ENCODE data around the gene GPR155. TPM values are rescaled to one million over a fixed set of nuclear protein-coding genes. Genes with fewer than 3 reads are reported as not detected.
"Not testable (repeated sequence)": the region's sequence is repeated elsewhere in the genome, so short reads cannot be mapped to it uniquely, and the experiment has no call there.

Gene GPR155
- total RNA-seq, 1 experiment from 2014 or later = 2.1 TPM

GRCh38 chr2:174412256-174412655, 74.6 kb downstream of the GPR155 start:
- no peak for DNase-seq
- H3K4me3 Mint-ChIP-seq (ENCODE audit: low read depth, unreplicated experiment) = no peak overlapping the region

GRCh38 chr2:174410039-174410438, 76.8 kb downstream of the GPR155 start:
- DNase-seq = peak; percentile 14
- H3K4me1 Mint-ChIP-seq (ENCODE audit: low read depth, unreplicated experiment); H3K9me3 Mint-ChIP-seq (ENCODE audit: low read depth, unreplicated experiment); intact Hi-C loops (cut with micrococcal nuclease; ENCODE audit: unreplicated experiment); BruUV-seq (replicated peaks); CTCF ChIA-PET; H3K27me3 Mint-ChIP-seq (ENCODE audit: unreplicated experiment): not testable (repeated sequence)
- H3K4me3 Mint-ChIP-seq (ENCODE audit: low read depth, unreplicated experiment) = peak overlapping the region; percentile 66
- peaks cover 15% of the 10 kb centered on the region for H3K36me3 Mint-ChIP-seq (ENCODE audit: insufficient read depth, unreplicated experiment)
- peak overlapping the region; percentile 83 for H3K27ac Mint-ChIP-seq (ENCODE audit: unreplicated experiment)

More at GRCh38 chr2:174412256-174412655, 74.6 kb downstream of the GPR155 start:
- CTCF ChIA-PET = no interaction called here
- no peaks in the 10 kb centered on the region for H3K27me3 Mint-ChIP-seq (ENCODE audit: unreplicated experiment)
- H3K4me1 Mint-ChIP-seq (ENCODE audit: low read depth, unreplicated experiment) = no peaks in the 10 kb centered on the region
- TF ChIP-seq CTCF (IDR thresholded peaks at IDR 0.05; ENCODE audit: unreplicated experiment) = no peak
- intact Hi-C loops (cut with micrococcal nuclease; ENCODE audit: unreplicated experiment) = no loop called here
- no peaks in the 10 kb centered on the region for H3K9me3 Mint-ChIP-seq (ENCODE audit: low read depth, unreplicated experiment)
- H3K27ac Mint-ChIP-seq (ENCODE audit: unreplicated experiment) = no peak overlapping the region
- H3K36me3 Mint-ChIP-seq (ENCODE audit: insufficient read depth, unreplicated experiment) = peaks cover 15% of the 10 kb centered on the region
- BruUV-seq (replicated peaks) = no TSS peak

GRCh38 chr2:174403628-174404027, 83.2 kb downstream of the GPR155 start:
- no peak for DNase-seq
- Mint-ChIP-seq H3K4me3 (ENCODE audit: low read depth, unreplicated experiment) (no peak overlapping the region), H3K36me3 (ENCODE audit: insufficient read depth, unreplicated experiment) (no peaks in the 10 kb centered on the region), H3K27ac (ENCODE audit: unreplicated experiment) (no peak overlapping the region), H3K9me3 (ENCODE audit: low read depth, unreplicated experiment) (no peaks in the 10 kb centered on the region), H3K27me3 (ENCODE audit: unreplicated experiment) (no peaks in the 10 kb centered on the region), H3K4me1 (ENCODE audit: low read depth, unreplicated experiment) (no peaks in the 10 kb centered on the region)
- intact Hi-C loops (cut with micrococcal nuclease; ENCODE audit: unreplicated experiment) = no loop called here
- CTCF ChIA-PET = no interaction called here
- no TSS peak for BruUV-seq (replicated peaks)
- TF ChIP-seq CTCF (IDR thresholded peaks at IDR 0.05; ENCODE audit: unreplicated experiment) = no peak

- Mint-ChIP-seq H3K27me3 (ENCODE audit: unreplicated experiment) (no peaks in the 10 kb centered on the region), H3K27ac (ENCODE audit: unreplicated experiment) (no peak overlapping the region), H3K9me3 (ENCODE audit: low read depth, unreplicated experiment) (no peaks in the 10 kb centered on the region), H3K4me3 (ENCODE audit: low read depth, unreplicated experiment) (no peak overlapping the region), H3K36me3 (ENCODE audit: insufficient read depth, unreplicated experiment) (peaks cover 8% of the 10 kb centered on the region), H3K4me1 (ENCODE audit: low read depth, unreplicated experiment) (peaks cover 8% of the 10 kb centered on the region)
- intact Hi-C loops (cut with micrococcal nuclease; ENCODE audit: unreplicated experiment) = no loop called here
- TF ChIP-seq CTCF (IDR thresholded peaks at IDR 0.05; ENCODE audit: unreplicated experiment) = no peak
- DNase-seq = no peak
- CTCF ChIA-PET = no interaction called here
- no TSS peak for BruUV-seq (replicated peaks)
Observed at GRCh38 chr2:174400853-174401252, 86.0 kb downstream of the GPR155 start.

- Mint-ChIP-seq H3K27me3 (ENCODE audit: unreplicated experiment) (no peaks in the 10 kb centered on the region), H3K4me1 (ENCODE audit: low read depth, unreplicated experiment) (peaks cover 8% of the 10 kb centered on the region), H3K36me3 (ENCODE audit: insufficient read depth, unreplicated experiment) (peaks cover 23% of the 10 kb centered on the region), H3K9me3 (ENCODE audit: low read depth, unreplicated experiment) (no peaks in the 10 kb centered on the region), H3K27ac (ENCODE audit: unreplicated experiment) (no peak overlapping the region), H3K4me3 (ENCODE audit: low read depth, unreplicated experiment) (no peak overlapping the region)
- no TSS peak for BruUV-seq (replicated peaks)
- no peak for TF ChIP-seq CTCF (IDR thresholded peaks at IDR 0.05; ENCODE audit: unreplicated experiment)
- intact Hi-C loops (cut with micrococcal nuclease; ENCODE audit: unreplicated experiment) = no loop called here
- DNase-seq = no peak
- CTCF ChIA-PET = no interaction called here
Observed at GRCh38 chr2:174399171-174399570, 87.7 kb downstream of the GPR155 start.

Data from Calu3 (cell line).